ENCODE data around the gene TAF1L.
A peak's percentile ranks its signal among the peaks of the same experiment; 100 is the strongest.

The TAF1L gene

GRCh38 chr9:32589083-32589723, 46.3 kb downstream of the TAF1L start:
- no peak for DNase-seq (ENCODE audit: low read depth)

- DNase-seq (ENCODE audit: low read depth) = no peak
Observed at GRCh38 chr9:32587901-32588300, 47.6 kb downstream of the TAF1L start.

DNA sequence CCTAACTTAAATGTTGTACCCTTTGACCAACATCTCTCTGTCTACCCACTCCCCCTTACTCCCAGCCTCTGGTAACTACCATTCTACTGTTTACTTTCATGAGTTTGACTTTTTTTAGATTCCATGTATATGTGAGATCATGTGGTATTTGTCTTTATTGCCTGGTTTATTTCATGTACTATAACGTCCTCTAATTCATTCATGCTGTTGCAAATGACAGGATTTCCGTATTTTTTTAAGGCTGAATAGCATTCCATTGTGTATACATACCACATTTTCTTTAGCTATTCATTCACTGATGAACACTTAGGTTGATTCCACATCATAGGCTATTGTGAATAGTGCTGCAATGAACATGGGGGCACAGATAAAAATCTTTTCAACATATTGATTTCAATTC, 50.7 kb downstream of the TAF1L start:
- no peak for DNase-seq (ENCODE audit: low read depth)

- no peak for DNase-seq (ENCODE audit: low read depth)
Observed at GRCh38 chr9:32581512-32582143, 53.8 kb downstream of the TAF1L start.

- DNase-seq (ENCODE audit: low read depth) = no peak
Observed at GRCh38 chr9:32580631-32581300, 54.7 kb downstream of the TAF1L start.

DNA sequence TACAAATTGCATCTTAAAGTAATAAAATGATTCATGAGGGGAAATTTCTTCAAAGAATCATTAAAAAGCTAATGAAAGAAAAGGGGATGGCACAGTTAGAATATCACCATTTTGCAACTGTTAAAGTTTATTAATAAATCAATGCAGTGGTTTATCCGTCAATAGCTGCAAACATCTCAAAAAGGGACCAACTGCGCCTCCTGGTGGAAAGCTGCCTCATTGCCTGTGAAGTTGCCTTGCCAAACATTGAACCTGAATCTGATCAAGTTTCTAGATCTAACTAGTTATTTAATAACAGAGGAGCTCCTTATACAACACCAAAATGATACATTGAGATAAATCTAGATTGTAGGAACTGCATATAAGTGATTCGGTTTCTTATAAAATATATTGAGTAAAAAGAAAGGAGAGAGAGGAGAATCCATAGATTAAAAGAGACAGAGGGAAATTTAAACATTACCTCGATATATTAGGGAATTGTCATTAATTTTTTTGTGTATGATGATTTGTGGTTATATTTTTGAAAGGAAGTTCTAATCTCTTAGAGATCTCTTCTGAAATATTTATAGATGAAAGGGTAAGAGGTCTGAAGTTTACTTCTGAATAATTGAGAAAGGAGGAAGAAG, 55.6 kb downstream of the TAF1L start:
- peak; percentile 45 for DNase-seq (ENCODE audit: low read depth)

Measured in stimulated activated CD8-positive, alpha-beta memory T cell treated with anti-CD3 and anti-CD28 coated beads, Interleukin-12 subunit alpha, Interleukin-12 subunit beta, amount 100 ng/mL, for 4 hours (primary cell).